CD4-positive, alpha-beta memory T cell (primary cell): ENCODE data around the gene TMEM217. TPM values are rescaled to one million over a fixed set of nuclear protein-coding genes. Genes with fewer than 3 reads are reported as not detected.

ENCODE experiments used
- CTCF ChIA-PET: fragments of 350-600 bp; sonication (Branson Sonifier 250); formaldehyde crosslinking; loops from one replicate; lab custom pipeline; 2021; ENCODE audit warnings: inconsistent platforms; ENCODE audit not compliant: partially characterized antibody; lab: Charles Lee
- POLR2A ChIA-PET: fragments of 350-600 bp; sonication (Branson Sonifier 250); formaldehyde crosslinking; loops from one replicate; lab custom pipeline; 2021; ENCODE audit not compliant: partially characterized antibody; lab: Charles Lee
- DNase-seq, 5 donors: peaks; one replicate each; pipeline versions ENCODE4 v3.0.0 to v3.0.0-alpha.2; 2020 to 2022; ENCODE audit warnings: mixed read lengths in 1 of 5
- H3K27ac ChIP-seq: one replicate; pipeline ENCODE4 v1.7.0; 2013; ENCODE audit warnings: low read depth, low read length
- H3K27me3 ChIP-seq: 2 replicates; pipeline ENCODE4 v1.7.0; 2013; ENCODE audit warnings: mild to moderate bottlenecking, low read length, moderate library complexity; ENCODE audit not compliant: insufficient read depth
- H3K36me3 ChIP-seq: 2 replicates; pipeline ENCODE4 v1.7.0; 2013; ENCODE audit warnings: mild to moderate bottlenecking, low read length, moderate library complexity; ENCODE audit not compliant: insufficient read depth
- H3K4me1 ChIP-seq: 2 replicates; pipeline ENCODE4 v1.7.0; 2013; ENCODE audit warnings: mild to moderate bottlenecking, low read length, moderate library complexity; ENCODE audit not compliant: insufficient read depth
- H3K4me3 ChIP-seq, 2 donors: one replicate each; pipeline ENCODE4 v1.7.0; 2013; ENCODE audit warnings: low read length in 2 of 2, mild to moderate bottlenecking in 1 of 2
- H3K9me3 ChIP-seq, 2 donors: one replicate each; pipeline ENCODE4 v1.7.0; 2013; ENCODE audit warnings: low read length in 2 of 2, control low read depth in 1 of 2; ENCODE audit not compliant: control insufficient read depth in 1 of 2
- H3K27ac Mint-ChIP-seq, 7 donors: one replicate each; pipeline ENCODE4 v1.8.0; 2020 to 2021; ENCODE audit warnings: mixed read lengths in 7 of 7, mild to moderate bottlenecking in 6 of 7, inconsistent platforms in 3 of 7, moderate library complexity in 3 of 7
- H3K27me3 Mint-ChIP-seq, 2 donors: one replicate each; pipeline ENCODE4 v1.8.0; 2020 to 2021; ENCODE audit warnings: mixed read lengths in 2 of 2
- H3K36me3 Mint-ChIP-seq, 2 donors: one replicate each; pipeline ENCODE4 v1.8.0; 2020 to 2021; ENCODE audit warnings: mixed read lengths in 2 of 2, inconsistent platforms in 1 of 2, mild to moderate bottlenecking in 1 of 2
- H3K4me1 Mint-ChIP-seq, 4 donors: one replicate each; pipeline ENCODE4 v1.8.0; 2020 to 2021; ENCODE audit warnings: mixed read lengths in 4 of 4, mild to moderate bottlenecking in 1 of 4
- H3K4me3 Mint-ChIP-seq, 8 donors: one replicate each; pipeline ENCODE4 v1.8.0; 2020 to 2021; ENCODE audit warnings: mixed read lengths in 8 of 8, mild to moderate bottlenecking in 7 of 8, moderate library complexity in 6 of 8, inconsistent platforms in 3 of 8
- H3K9me3 Mint-ChIP-seq, 8 donors: one replicate each; pipeline ENCODE4 v1.8.0; 2020 to 2021; ENCODE audit warnings: mixed read lengths in 8 of 8, mild to moderate bottlenecking in 5 of 8, inconsistent platforms in 3 of 8, moderate library complexity in 1 of 8
- intact Hi-C: fragments of 100-400 bp; cut with micrococcal nuclease; formaldehyde crosslinking; loops from one replicate; pipeline ENCODE4 v1.15.1; 2023
- polyA plus RNA-seq, 2 donors: library from polyadenylated mRNA; unstranded; fragments of 300-500 nt; fragmentation: Illumina TruSeq; gene quantifications; one replicate each; pipeline ENCODE4 v1.2.3, GENCODE V29; 2021
- total RNA-seq, 2 experiments: library from RNA; stranded (reverse); gene quantifications; one replicate each; pipeline ENCODE4 v1.2.3, GENCODE V29; 2021

TMEM217 gene
- total and polyA plus RNA-seq, 4 experiments from 2014 or later: 0.31 to 1.4 (median 0.42) TPM; not detected in 1

- peak overlapping the region; percentile 74 for H3K27ac ChIP-seq
- peak overlapping the region; percentile 91 to 98 (median 93) for H3K27ac Mint-ChIP-seq
- peak in 2 of 5 donors; percentile 6 to 62 for DNase-seq
- peak overlapping the region; percentile 90 to 99 (median 94) for H3K4me3 Mint-ChIP-seq
- H3K27me3 ChIP-seq: no peaks in the 10 kb centered on the region
- peak overlapping the region; percentile 76 to 97 for H3K4me3 ChIP-seq
- peaks cover 50 to 61% of the 10 kb centered on the region in 2 donors for H3K36me3 Mint-ChIP-seq
- ChIA-PET POLR2A (interaction anchor here (1.7 to 13.4 kb wide), 12 partner anchors 8 to 188 kb away, joined by 7 to 394 read pairs (median 30); partner anchors contain the start of gene MTCH1), CTCF (interaction anchor here (0.9 to 21.8 kb wide), 11 partner anchors 9 to 415 kb away, joined by 3 to 627 read pairs (median 10); no protein-coding TSS in a partner anchor)
- H3K36me3 ChIP-seq: peaks cover 43% of the 10 kb centered on the region
- H3K4me1 ChIP-seq: peaks cover 64% of the 10 kb centered on the region
- H3K9me3 ChIP-seq: no peaks in the 10 kb centered on the region
- no peaks in the 10 kb centered on the region for H3K27me3 Mint-ChIP-seq
- peaks cover 44 to 85% (median 59%) of the 10 kb centered on the region in 4 donors for H3K4me1 Mint-ChIP-seq
- H3K9me3 Mint-ChIP-seq: peaks cover 0 to 5% (median 0%) of the 10 kb centered on the region in 8 donors
- intact Hi-C loops: loop anchor here (2.0 kb wide), 1 partner anchor 407 kb away; no protein-coding TSS in a partner anchor
Measured at GRCh38 chr6:37173493-37174195, 84.3 kb downstream of the TMEM217 start.

GRCh38 chr6:37172912-37173492, 84.9 kb downstream of the TMEM217 start:
- Histone ChIP-seq H3K9me3 (no peaks in the 10 kb centered on the region), H3K4me1 (peaks cover 68% of the 10 kb centered on the region), H3K4me3 (peak overlapping the region; percentile 76 to 97), H3K27ac (peak overlapping the region; percentile 74), H3K27me3 (no peaks in the 10 kb centered on the region), H3K36me3 (peaks cover 43% of the 10 kb centered on the region)
- no peaks in the 10 kb centered on the region for H3K27me3 Mint-ChIP-seq
- intact Hi-C loops: loop anchor here (1.0 to 2.0 kb wide), 8 partner anchors 10 to 406 kb away; partner anchors contain the start of genes C6orf89 and MTCH1
- ChIA-PET CTCF (interaction anchor here (0.8 to 21.8 kb wide), 18 partner anchors 9 to 414 kb away, joined by 3 to 627 read pairs (median 5); no protein-coding TSS in a partner anchor), POLR2A (interaction anchor here (0.8 to 13.4 kb wide), 16 partner anchors 9 to 287 kb away, joined by 3 to 394 read pairs (median 12); partner anchors contain the start of genes C6orf89 and MTCH1)
- no peak for DNase-seq
- peaks cover 44 to 85% (median 57%) of the 10 kb centered on the region in 4 donors for H3K4me1 Mint-ChIP-seq
- H3K4me3 Mint-ChIP-seq: peak overlapping the region; percentile 90 to 99 (median 94)
- peak overlapping the region; percentile 91 to 98 (median 93) for H3K27ac Mint-ChIP-seq
- peaks cover 50 to 61% of the 10 kb centered on the region in 2 donors for H3K36me3 Mint-ChIP-seq
- H3K9me3 Mint-ChIP-seq: peaks cover 0 to 5% (median 0%) of the 10 kb centered on the region in 8 donors

GRCh38 chr6:37171970-37172812, 85.8 kb downstream of the TMEM217 start:
- intact Hi-C loops: loop anchor here (1.0 to 2.0 kb wide), 8 partner anchors 11 to 405 kb away; partner anchors contain the start of genes C6orf89 and MTCH1
- Mint-ChIP-seq H3K4me1 (peaks cover 38 to 79% (median 50%) of the 10 kb centered on the region in 4 donors), H3K9me3 (peaks cover 0 to 5% (median 0%) of the 10 kb centered on the region in 8 donors), H3K27me3 (no peaks in the 10 kb centered on the region), H3K27ac (peak overlapping the region; percentile 91 to 98 (median 93)), H3K4me3 (peak overlapping the region; percentile 90 to 99 (median 94)), H3K36me3 (peaks cover 50 to 59% of the 10 kb centered on the region in 2 donors)
- peak overlapping the region; percentile 74 for H3K27ac ChIP-seq
- H3K27me3 ChIP-seq: no peaks in the 10 kb centered on the region
- ChIA-PET POLR2A (interaction anchor here (0.8 to 13.4 kb wide), 23 partner anchors 10 to 297 kb away, joined by 3 to 394 read pairs (median 10); partner anchors contain the start of genes C6orf89, MTCH1 and PPIL1), CTCF (interaction anchor here (0.8 to 21.8 kb wide), 27 partner anchors 10 to 413 kb away, joined by 3 to 627 read pairs (median 5); partner anchors contain the start of gene C6orf89)
- peaks cover 43% of the 10 kb centered on the region for H3K36me3 ChIP-seq
- DNase-seq: peak; percentile 93 to 96 (median 95)
- peaks cover 61% of the 10 kb centered on the region for H3K4me1 ChIP-seq
- no peaks in the 10 kb centered on the region for H3K9me3 ChIP-seq
- peak overlapping the region; percentile 76 to 97 for H3K4me3 ChIP-seq

GRCh38 chr6:37171201-37171969, 86.6 kb downstream of the TMEM217 start:
- peaks cover 34 to 71% (median 43%) of the 10 kb centered on the region in 4 donors for H3K4me1 Mint-ChIP-seq

GRCh38 chr6:37170273-37171200, 87.4 kb downstream of the TMEM217 start:
- peaks cover 45% of the 10 kb centered on the region for H3K4me1 ChIP-seq
- peaks cover 39% of the 10 kb centered on the region for H3K36me3 ChIP-seq
- peak in 4 of 5 donors; percentile 43 to 57 (median 50) for DNase-seq
- H3K9me3 Mint-ChIP-seq: peaks cover 0 to 5% (median 0%) of the 10 kb centered on the region in 8 donors
- ChIA-PET POLR2A (interaction anchor here (1.0 to 13.4 kb wide), 26 partner anchors 9 to 295 kb away, joined by 3 to 394 read pairs (median 8); partner anchors contain the start of genes C6orf89, MTCH1, PPIL1 and TBC1D22B), CTCF (interaction anchor here (0.7 to 21.8 kb wide), 18 partner anchors 12 to 317 kb away, joined by 3 to 627 read pairs (median 8); partner anchors contain the start of gene C6orf89)
- H3K27me3 ChIP-seq: no peaks in the 10 kb centered on the region
- peak overlapping the region; percentile 91 to 98 (median 93) for H3K27ac Mint-ChIP-seq
- H3K4me1 Mint-ChIP-seq: peaks cover 31 to 62% (median 37%) of the 10 kb centered on the region in 4 donors
- peak overlapping the region; percentile 76 to 97 for H3K4me3 ChIP-seq
- no peaks in the 10 kb centered on the region for H3K9me3 ChIP-seq
- peak overlapping the region; percentile 90 to 99 (median 94) for H3K4me3 Mint-ChIP-seq
- no peaks in the 10 kb centered on the region for H3K27me3 Mint-ChIP-seq
- H3K36me3 Mint-ChIP-seq: peaks cover 46 to 50% of the 10 kb centered on the region in 2 donors
- intact Hi-C loops: loop anchor here (1.0 kb wide), 1 partner anchor 68 kb away; no protein-coding TSS in a partner anchor
- H3K27ac ChIP-seq: peak overlapping the region; percentile 74

More at GRCh38 chr6:37171201-37171969, 86.6 kb downstream of the TMEM217 start:
- Histone ChIP-seq H3K27me3 (no peaks in the 10 kb centered on the region), H3K4me1 (peaks cover 53% of the 10 kb centered on the region), H3K4me3 (peak overlapping the region; percentile 76 to 97), H3K9me3 (no peaks in the 10 kb centered on the region), H3K36me3 (peaks cover 43% of the 10 kb centered on the region), H3K27ac (peak overlapping the region; percentile 74)
- CTCF ChIA-PET: interaction anchor here (0.6 to 21.8 kb wide), 24 partner anchors 10 to 318 kb away, joined by 3 to 627 read pairs (median 6); partner anchors contain the start of gene C6orf89
- POLR2A ChIA-PET: interaction anchor here (1.0 to 13.4 kb wide), 30 partner anchors 9 to 296 kb away, joined by 3 to 394 read pairs (median 8); partner anchors contain the start of genes C6orf89, MTCH1, PPIL1 and TBC1D22B
- peak in 4 of 5 donors; percentile 30 to 54 (median 37) for DNase-seq
- Mint-ChIP-seq H3K9me3 (peaks cover 0 to 5% (median 0%) of the 10 kb centered on the region in 8 donors), H3K36me3 (peaks cover 50 to 55% of the 10 kb centered on the region in 2 donors), H3K27me3 (no peaks in the 10 kb centered on the region), H3K27ac (peak overlapping the region; percentile 91 to 98 (median 93)), H3K4me3 (peak overlapping the region; percentile 90 to 99 (median 94))
- intact Hi-C loops: no loop called here
